Spleen (tissue), 7 donors: ENCODE data around the gene GALR2.

Source experiments
- POLR2AphosphoS5 ChIP-seq, 3 donors: sonication (generic); formaldehyde crosslinking; IDR thresholded peaks; one replicate each; pipeline ENCODE4 v1.5.1; 2017; ENCODE audit warnings: antibody characterized with exemption in 3 of 3
- TF ChIP-seq, protein P1 (sequence below), 11 experiments: fragments of 200-600 bp in 7 of 11; fragments of 450-650 bp in 4 of 11; sonication (generic) in 4 of 11; IDR thresholded peaks in 8 of 11; conservative IDR thresholded peaks in 3 of 11; 1 replicate in 7 of 11; 2 replicates in 4 of 11; pipeline versions ENCODE4 v1.4.0 to v1.8.0; 2016 to 2021; ENCODE audit warnings: antibody characterized with exemption in 11 of 11, inconsistent platforms in 4 of 11, mild to moderate bottlenecking in 1 of 11
- donor health status: DM: no; HTN: no; CAD: no; lungs with moderate emphysema.
- donor health status: DM: no; HTN: no; CAD: no.
- donor health status: DM: no; HTN: no; CAD: no.

DNA sequence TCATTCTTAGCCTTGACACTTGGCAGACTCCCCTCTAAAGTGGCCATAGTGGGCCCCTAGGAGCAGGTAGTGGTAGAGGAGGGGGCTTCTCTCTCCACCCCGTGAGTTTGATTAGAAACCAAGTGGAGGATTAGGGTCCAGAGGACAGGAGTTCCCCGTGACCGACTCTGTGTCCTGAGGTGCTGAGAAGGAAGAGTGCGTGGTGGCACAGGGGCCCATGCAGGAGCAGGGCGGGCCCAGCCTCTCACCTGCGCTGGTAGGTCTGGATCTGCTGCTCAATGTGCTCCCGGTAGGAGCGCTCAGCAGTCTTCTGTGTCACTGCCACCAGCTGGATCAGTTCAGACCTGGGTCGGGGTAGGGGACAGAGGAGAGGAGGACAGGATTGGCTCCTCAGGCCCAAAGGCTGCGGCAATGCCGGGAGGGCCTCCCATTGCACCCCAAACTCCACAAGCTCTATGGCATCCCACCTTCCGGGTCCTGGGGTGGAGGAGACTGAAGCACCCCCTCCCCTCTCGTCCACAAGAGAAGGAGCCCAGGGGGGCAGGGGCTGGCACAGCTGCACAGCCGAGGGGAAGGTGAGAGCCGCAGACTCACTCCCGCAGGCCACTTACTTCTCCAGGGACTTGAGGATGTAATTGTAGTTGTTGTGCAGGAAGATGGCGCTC lies 10.6 kb downstream of the GALR2 start:
- TF ChIP-seq POLR2AphosphoS5 (IDR thresholded peaks at IDR 0.05), result no peak
- TF ChIP-seq, protein P1, sequence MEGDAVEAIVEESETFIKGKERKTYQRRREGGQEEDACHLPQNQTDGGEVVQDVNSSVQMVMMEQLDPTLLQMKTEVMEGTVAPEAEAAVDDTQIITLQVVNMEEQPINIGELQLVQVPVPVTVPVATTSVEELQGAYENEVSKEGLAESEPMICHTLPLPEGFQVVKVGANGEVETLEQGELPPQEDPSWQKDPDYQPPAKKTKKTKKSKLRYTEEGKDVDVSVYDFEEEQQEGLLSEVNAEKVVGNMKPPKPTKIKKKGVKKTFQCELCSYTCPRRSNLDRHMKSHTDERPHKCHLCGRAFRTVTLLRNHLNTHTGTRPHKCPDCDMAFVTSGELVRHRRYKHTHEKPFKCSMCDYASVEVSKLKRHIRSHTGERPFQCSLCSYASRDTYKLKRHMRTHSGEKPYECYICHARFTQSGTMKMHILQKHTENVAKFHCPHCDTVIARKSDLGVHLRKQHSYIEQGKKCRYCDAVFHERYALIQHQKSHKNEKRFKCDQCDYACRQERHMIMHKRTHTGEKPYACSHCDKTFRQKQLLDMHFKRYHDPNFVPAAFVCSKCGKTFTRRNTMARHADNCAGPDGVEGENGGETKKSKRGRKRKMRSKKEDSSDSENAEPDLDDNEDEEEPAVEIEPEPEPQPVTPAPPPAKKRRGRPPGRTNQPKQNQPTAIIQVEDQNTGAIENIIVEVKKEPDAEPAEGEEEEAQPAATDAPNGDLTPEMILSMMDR (IDR thresholded peaks at IDR 0.05 in 8 of 11, conservative IDR thresholded peaks at IDR 0.05 in 3 of 11), result no peak
